Left lung (tissue), 10 donors: ENCODE results near the gene EIF4G1. TPM values are rescaled to one million over a fixed set of nuclear protein-coding genes. Genes with fewer than 3 reads are reported as not detected.

Experiments
- ATAC-seq: fragments of 200-7000 bp; cut with Tn5 transposase; one replicate; pipeline ENCODE4 v1.9.1; 2020; ENCODE audit warnings: moderate library complexity
- DNase-seq, 4 donors: peaks; one replicate each; pipeline ENCODE4 v3.0.0-alpha.2; 2013 to 2020
- H3K27ac ChIP-seq, 2 donors: fragments of 200-600 bp; sonication (generic) in 1 of 2; one replicate each; pipeline versions ENCODE4 v1.5.0 to v1.8.0; 2020 to 2021
- H3K27me3 ChIP-seq, 2 donors: fragments of 200-600 bp; sonication (generic) in 1 of 2; one replicate each; pipeline versions ENCODE4 v1.5.0 to v1.8.0; 2020 to 2021
- H3K36me3 ChIP-seq, 2 donors: fragments of 200-600 bp; sonication (generic) in 1 of 2; one replicate each; pipeline versions ENCODE4 v1.5.0 to v1.8.0; 2020 to 2021
- H3K4me1 ChIP-seq, 2 donors: fragments of 200-600 bp; one replicate each; pipeline ENCODE4 v1.8.0; 2021
- H3K4me3 ChIP-seq, 2 donors: fragments of 200-600 bp; sonication (generic) in 1 of 2; one replicate each; pipeline versions ENCODE4 v1.5.0 to v1.8.0; 2020 to 2021; ENCODE audit warnings: mild to moderate bottlenecking in 1 of 2
- H3K9me3 ChIP-seq, 2 donors: fragments of 200-600 bp; sonication (generic) in 1 of 2; one replicate each; pipeline versions ENCODE4 v1.5.0 to v1.8.0; 2020 to 2021
- CTCF ChIP-seq, 2 donors: fragments of 200-600 bp; sonication (generic) in 1 of 2; IDR thresholded peaks; one replicate each; pipeline versions ENCODE4 v1.5.0 to v1.8.0; 2021; ENCODE audit warnings: antibody characterized with exemption in 2 of 2
- intact Hi-C, 2 donors: fragments of 100-400 bp; cut with DNase I; formaldehyde crosslinking; loops; one replicate each; pipeline versions ENCODE4 v1.11.2 to v1.14.2; 2022
- polyA plus RNA-seq, 6 donors: library from polyadenylated mRNA; unstranded; fragments of 120-200 nt; gene quantifications; one replicate each; pipeline ENCODE4 v1.2.1, GENCODE V29; 2013; ENCODE audit not compliant: insufficient read length in 6 of 6
- total RNA-seq, 2 donors: library from RNA; stranded (reverse); fragmentation: NEBNext Ultra II Directional; extraction: Animal tissue kit (Norgen Biotek cat#: 25700); gene quantifications; one replicate each; pipeline ENCODE4 v1.2.1, GENCODE V29; 2021
- donor health status: DM: no; HTN: yes; CAD: no.
- donor health status: DM: no; HTN: no; CAD: no.

The EIF4G1 gene
- total and polyA plus RNA-seq, 8 donors = 158 to 406 (median 203) TPM

- Histone ChIP-seq H3K27ac (no peak within 1 kb of the TSS), H3K27me3 (peaks cover 16 to 88% of the 10 kb centered on the region in 2 donors), H3K36me3 (no peaks in the 10 kb centered on the region), H3K9me3 (no peaks in the 10 kb centered on the region), H3K4me3 (no peak within 1 kb of the TSS), H3K4me1 (peaks cover 11 to 23% of the 10 kb centered on the region in 2 donors)
- DNase-seq (no peak), ATAC-seq (peak; percentile 49)
- intact Hi-C loops = no loop called here
- TF ChIP-seq CTCF (IDR thresholded peaks at IDR 0.05) = no peak
Measured at GRCh38 chr3:184377882-184378445, 63.6 kb downstream of the EIF4G1 start, which contains the start of gene THPO. THPO (minus strand) TSS chr3:184378207; CDS start chr3:184376259, 1,948 bp downstream.

- Histone ChIP-seq H3K9me3 (no peaks in the 10 kb centered on the region), H3K27ac (peak overlapping the region in 1 of 2 donors; percentile 53), H3K4me3 (no peak overlapping the region), H3K36me3 (no peaks in the 10 kb centered on the region), H3K4me1 (peaks cover 11 to 23% of the 10 kb centered on the region in 2 donors), H3K27me3 (peaks cover 16 to 89% of the 10 kb centered on the region in 2 donors)
- ATAC-seq (no peak), DNase-seq (no peak)
- intact Hi-C loops = no loop called here
- TF ChIP-seq CTCF (IDR thresholded peaks at IDR 0.05) = no peak
Measured at GRCh38 chr3:184378651-184379357, 64.4 kb downstream of the EIF4G1 start.

- no peaks in the 10 kb centered on the region for H3K9me3 ChIP-seq
- peak within 1 kb of the TSS; percentile 11 to 31 for H3K4me3 ChIP-seq
- intact Hi-C loops = no loop called here
- TF ChIP-seq CTCF (IDR thresholded peaks at IDR 0.05) = no peak
- peaks cover 11 to 23% of the 10 kb centered on the region in 2 donors for H3K4me1 ChIP-seq
- peak in 1 of 4 donors; percentile 45 for DNase-seq
- no peaks in the 10 kb centered on the region for H3K36me3 ChIP-seq
- H3K27me3 ChIP-seq = peaks cover 16 to 86% of the 10 kb centered on the region in 2 donors
- no peak for ATAC-seq
- H3K27ac ChIP-seq = peak within 1 kb of the TSS in 1 of 2 donors; percentile 53
Measured at GRCh38 chr3:184379358-184380184, 65.2 kb downstream of the EIF4G1 start, which contains the start of gene CHRD. CHRD (plus strand) TSS chr3:184380054; CDS start chr3:184380319, 265 bp downstream.

GRCh38 chr3:184380185-184380626, 65.8 kb downstream of the EIF4G1 start:
- DNase-seq = peak; percentile 60 to 88 (median 77)
- H3K27me3 ChIP-seq = peaks cover 16 to 79% of the 10 kb centered on the region in 2 donors

More at GRCh38 chr3:184380185-184380626, 65.8 kb downstream of the EIF4G1 start:
- no peak for TF ChIP-seq CTCF (IDR thresholded peaks at IDR 0.05)
- no peaks in the 10 kb centered on the region for H3K9me3 ChIP-seq
- intact Hi-C loops = no loop called here
- peaks cover 11 to 23% of the 10 kb centered on the region in 2 donors for H3K4me1 ChIP-seq
- H3K27ac ChIP-seq = no peak overlapping the region
- peak; percentile 73 for ATAC-seq
- no peaks in the 10 kb centered on the region for H3K36me3 ChIP-seq
- H3K4me3 ChIP-seq = peak overlapping the region; percentile 11 to 31
